Duodenal mucosa (tissue), 2 donors: ENCODE measurements around the gene WDR86.

Source experiments
- H3K27ac ChIP-seq: one replicate; pipeline ENCODE4 v1.7.0; 2013; ENCODE audit warnings: low read depth, low read length
- H3K27me3 ChIP-seq, 2 donors: one replicate each; pipeline ENCODE4 v1.7.0; 2013; ENCODE audit warnings: low read length in 2 of 2, control low read depth in 1 of 2; ENCODE audit not compliant: insufficient read depth in 2 of 2, control insufficient read depth in 1 of 2
- H3K36me3 ChIP-seq, 2 donors: one replicate each; pipeline ENCODE4 v1.7.0; 2013; ENCODE audit warnings: low read length in 2 of 2, control low read depth in 1 of 2; ENCODE audit not compliant: insufficient read depth in 2 of 2, control insufficient read depth in 1 of 2
- H3K4me1 ChIP-seq, 2 donors: one replicate each; pipeline ENCODE4 v1.7.0; 2013; ENCODE audit warnings: low read length in 2 of 2, control low read depth in 1 of 2; ENCODE audit not compliant: insufficient read depth in 2 of 2, control insufficient read depth in 1 of 2
- H3K4me3 ChIP-seq, 2 donors: one replicate each; pipeline ENCODE4 v1.7.0; 2013; ENCODE audit warnings: low read length in 2 of 2, low read depth in 1 of 2
- H3K9ac ChIP-seq, 2 donors: one replicate each; pipeline ENCODE4 v1.7.0; 2013; ENCODE audit warnings: low read length in 2 of 2, low read depth in 1 of 2
- H3K9me3 ChIP-seq, 2 donors: one replicate each; pipeline ENCODE4 v1.7.0; 2013; ENCODE audit warnings: low read length in 2 of 2, control low read depth in 1 of 2; ENCODE audit not compliant: control insufficient read depth in 1 of 2

Gene WDR86

DNA sequence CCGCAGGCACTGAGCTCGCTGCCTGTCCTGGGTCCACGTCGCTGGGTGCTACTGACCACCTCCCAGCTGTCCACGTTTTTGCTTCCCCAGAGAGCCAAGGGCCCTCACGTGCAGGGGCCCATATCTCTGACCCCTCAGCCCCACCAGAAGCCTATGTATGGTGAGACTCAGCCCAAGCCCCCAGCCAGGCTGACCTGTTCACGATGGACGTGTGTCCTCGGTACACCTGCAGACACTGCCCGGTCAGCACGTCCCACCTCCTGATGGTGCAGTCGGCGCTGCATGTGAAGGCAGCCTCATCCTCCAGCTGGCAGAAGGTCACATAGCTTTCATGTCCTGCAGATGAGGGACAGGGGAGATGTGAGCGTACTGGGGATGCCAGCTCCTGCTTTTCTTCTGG is 9.9 kb downstream of the WDR86 start:
- no peak overlapping the region for H3K4me3 ChIP-seq
- no peaks in the 10 kb centered on the region for H3K36me3 ChIP-seq
- H3K9ac ChIP-seq: no peak overlapping the region
- H3K4me1 ChIP-seq: no peaks in the 10 kb centered on the region
- H3K27ac ChIP-seq: no peak overlapping the region
- H3K27me3 ChIP-seq: peaks cover 0 to 7% of the 10 kb centered on the region in 2 donors
- H3K9me3 ChIP-seq: no peaks in the 10 kb centered on the region

DNA sequence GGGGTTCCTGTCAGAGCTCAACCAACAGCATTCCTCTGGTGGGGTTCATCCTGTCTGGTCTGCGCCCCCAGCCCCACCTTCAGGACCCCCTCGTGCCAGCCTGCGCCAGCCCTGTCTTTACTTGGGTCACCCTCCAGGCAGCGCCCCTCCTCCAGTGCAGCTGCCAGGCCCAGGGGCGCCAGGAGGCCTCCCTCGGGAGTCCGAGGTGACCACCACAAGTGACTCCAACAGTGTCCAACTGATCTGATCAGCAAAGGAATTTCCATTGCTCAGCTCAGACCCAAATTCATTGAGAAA is 10.6 kb downstream of the WDR86 start:
- Histone ChIP-seq H3K4me1 (no peaks in the 10 kb centered on the region), H3K27ac (no peak overlapping the region), H3K36me3 (no peaks in the 10 kb centered on the region), H3K9me3 (no peaks in the 10 kb centered on the region), H3K27me3 (peaks cover 0 to 7% of the 10 kb centered on the region in 2 donors), H3K4me3 (no peak overlapping the region), H3K9ac (no peak overlapping the region)

DNA sequence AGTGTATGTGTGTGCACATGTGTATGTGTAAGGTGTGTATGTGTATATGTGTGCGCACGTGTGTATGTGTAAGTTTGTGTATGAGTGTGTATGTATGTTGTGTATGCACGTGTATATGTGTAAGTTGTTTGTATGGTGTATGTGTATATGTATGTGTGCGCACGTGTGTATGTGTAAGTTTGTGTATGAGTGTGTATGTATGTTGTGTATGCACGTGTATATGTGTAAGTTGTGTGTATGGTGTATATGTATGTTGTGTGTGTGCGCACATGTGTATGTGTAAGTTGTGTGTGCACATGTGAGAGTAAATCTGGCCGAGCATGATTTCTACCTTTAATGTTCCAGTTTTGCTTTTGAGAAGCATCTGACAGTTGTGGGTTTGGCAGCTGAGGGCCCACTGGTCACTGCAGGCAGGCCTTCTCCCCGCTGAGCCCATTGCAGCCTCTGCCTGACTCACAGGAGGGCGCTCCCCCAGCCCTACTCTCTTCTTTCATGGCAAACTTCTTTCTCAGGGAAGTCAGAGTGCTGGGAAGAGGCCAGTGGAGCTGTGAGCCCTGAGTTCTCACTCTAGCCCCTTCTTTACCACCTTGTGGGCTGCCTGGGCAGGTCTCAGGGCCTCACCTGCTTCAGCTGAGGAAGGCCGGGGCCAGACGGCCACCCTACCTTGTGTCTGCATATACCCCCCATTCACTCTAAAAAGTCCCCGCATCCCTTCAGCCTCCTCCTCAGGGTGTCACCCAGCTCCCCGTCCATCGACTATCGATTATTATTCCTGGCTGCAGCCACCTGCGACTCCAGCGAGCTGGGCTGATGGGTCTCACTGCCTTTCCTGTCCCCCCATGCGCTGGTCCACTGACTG is 11.2 kb downstream of the WDR86 start:
- H3K9me3 ChIP-seq: no peaks in the 10 kb centered on the region
- H3K9ac ChIP-seq: no peak overlapping the region
- H3K4me1 ChIP-seq: no peaks in the 10 kb centered on the region
- H3K27ac ChIP-seq: no peak overlapping the region
- no peaks in the 10 kb centered on the region for H3K36me3 ChIP-seq
- peaks cover 0 to 7% of the 10 kb centered on the region in 2 donors for H3K27me3 ChIP-seq
- H3K4me3 ChIP-seq: no peak overlapping the region

DNA sequence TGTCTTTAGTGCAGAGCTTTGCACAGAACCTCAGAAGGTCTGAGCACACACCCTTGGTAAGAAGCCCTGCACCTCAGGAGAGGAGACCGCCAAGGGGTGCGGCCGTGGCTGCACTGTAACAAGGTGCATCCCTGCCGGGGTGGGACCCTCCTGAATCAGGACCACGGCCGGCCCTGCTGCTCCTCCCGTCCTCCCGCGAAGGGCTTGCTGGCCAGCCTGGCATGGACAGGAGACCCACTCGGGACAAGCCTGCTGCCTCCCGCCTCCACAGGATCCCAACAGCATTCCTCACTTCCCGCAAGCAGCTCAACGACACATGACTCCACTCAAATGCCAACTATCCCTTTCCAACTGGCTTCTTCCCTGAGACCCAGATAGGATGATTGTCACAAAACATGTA is 12.8 kb downstream of the WDR86 start:
- Histone ChIP-seq H3K27ac (no peak overlapping the region), H3K4me1 (no peaks in the 10 kb centered on the region), H3K9ac (no peak overlapping the region), H3K9me3 (no peaks in the 10 kb centered on the region), H3K36me3 (no peaks in the 10 kb centered on the region), H3K27me3 (peaks cover 8% of the 10 kb centered on the region in 2 donors), H3K4me3 (no peak overlapping the region)

DNA sequence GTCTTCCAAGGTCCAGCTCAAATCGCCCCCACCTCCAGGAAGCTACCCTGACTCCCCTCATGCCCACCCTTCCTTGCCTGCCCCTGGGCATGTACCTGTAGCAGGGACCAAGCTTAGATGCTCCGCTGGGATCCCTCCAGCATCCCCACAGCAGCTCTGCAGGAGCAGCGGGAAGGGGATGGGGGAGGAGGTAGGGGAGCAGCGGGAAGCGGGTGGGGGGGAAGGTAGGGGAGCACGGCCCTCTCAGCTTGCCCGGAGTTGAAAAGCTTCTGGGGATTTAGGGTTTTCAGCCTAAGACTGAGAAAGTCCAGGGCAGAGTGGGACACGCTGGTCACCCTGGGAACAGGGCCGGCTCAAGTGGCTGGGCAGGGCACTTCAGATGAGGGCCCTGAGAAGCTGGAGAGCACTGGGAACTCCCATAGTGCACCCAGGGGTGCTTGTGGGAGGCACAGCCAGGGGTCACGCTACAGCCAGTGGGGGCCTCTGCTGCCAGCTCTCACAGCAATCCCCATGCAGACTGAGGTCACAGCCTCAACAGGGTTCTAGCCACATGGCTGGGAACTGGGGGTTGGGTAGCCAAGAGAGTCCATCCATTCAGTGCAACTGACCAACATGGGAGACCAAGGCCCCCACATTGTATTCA is 13.4 kb downstream of the WDR86 start:
- Histone ChIP-seq H3K9ac (no peak overlapping the region), H3K9me3 (no peaks in the 10 kb centered on the region), H3K27me3 (peaks cover 8% of the 10 kb centered on the region in 2 donors), H3K4me1 (no peaks in the 10 kb centered on the region), H3K27ac (no peak overlapping the region), H3K4me3 (no peak overlapping the region), H3K36me3 (no peaks in the 10 kb centered on the region)

DNA sequence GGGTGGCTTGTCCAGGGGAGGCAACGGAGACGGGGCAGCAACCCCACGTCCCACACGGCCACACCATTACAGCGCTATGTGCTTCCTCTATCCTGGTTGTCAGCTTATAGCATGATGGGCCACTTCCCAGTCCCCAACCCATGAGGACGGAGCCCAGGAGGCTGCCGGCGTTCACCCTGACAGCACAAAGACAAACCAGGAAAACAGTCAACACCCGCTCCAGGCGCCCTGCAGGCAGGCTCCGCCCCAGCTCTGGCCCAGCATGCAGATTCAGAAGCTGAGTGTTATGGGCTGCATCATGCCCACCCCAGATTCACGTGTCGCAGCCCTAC is 14.8 kb downstream of the WDR86 start:
- Histone ChIP-seq H3K4me3 (no peak overlapping the region), H3K9ac (no peak overlapping the region), H3K4me1 (no peaks in the 10 kb centered on the region), H3K27me3 (peaks cover 8% of the 10 kb centered on the region in 2 donors), H3K36me3 (no peaks in the 10 kb centered on the region), H3K27ac (no peak overlapping the region), H3K9me3 (no peaks in the 10 kb centered on the region)

DNA sequence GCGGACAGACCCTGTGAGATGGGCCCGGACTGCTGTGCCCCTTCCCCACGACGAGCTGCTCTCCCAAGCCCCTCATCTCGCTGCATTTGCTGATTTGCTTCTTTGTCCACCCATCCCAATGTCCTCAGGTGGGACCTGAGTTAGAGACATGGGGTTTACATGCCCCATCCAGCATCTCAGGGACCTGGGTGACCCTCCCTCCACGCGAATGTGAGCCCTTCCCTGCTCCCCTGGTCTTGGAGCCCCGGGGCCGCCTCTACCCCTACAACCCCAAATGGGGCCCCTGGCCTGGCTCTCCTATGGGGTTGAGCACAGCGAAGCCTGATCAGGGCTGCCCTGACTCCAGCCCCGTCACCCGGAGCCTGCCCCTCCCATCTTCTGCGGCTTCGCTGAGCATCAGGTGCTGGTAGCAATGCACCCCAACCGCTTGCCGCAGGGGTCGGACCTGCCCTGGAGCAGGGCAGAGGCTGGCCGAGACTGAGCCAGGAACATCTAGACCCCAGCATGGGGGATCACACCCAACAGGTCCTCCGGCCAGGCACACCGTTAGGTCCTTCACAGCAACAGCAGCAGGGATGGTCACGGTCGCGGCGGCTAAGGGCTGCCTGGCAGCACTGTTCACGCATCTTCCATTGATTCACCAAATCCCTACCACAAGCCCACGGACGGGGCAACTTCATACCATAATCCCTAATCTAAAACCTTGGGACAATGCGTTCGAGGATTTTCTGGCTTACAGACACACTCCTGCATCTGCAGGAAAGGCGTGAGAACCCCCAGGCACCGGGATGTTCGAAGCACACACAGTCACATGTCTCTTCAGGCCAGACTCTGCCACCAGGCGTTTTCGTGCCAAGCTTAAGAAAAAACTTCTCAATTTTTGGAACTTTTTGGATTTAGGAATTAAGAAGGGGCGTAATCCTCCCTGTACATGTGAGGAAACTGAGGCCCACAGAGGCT is 15.5 kb downstream of the WDR86 start:
- H3K27me3 ChIP-seq: peaks cover 6 to 8% of the 10 kb centered on the region in 2 donors
- H3K27ac ChIP-seq: no peak overlapping the region
- no peaks in the 10 kb centered on the region for H3K9me3 ChIP-seq
- H3K4me1 ChIP-seq: no peaks in the 10 kb centered on the region
- no peaks in the 10 kb centered on the region for H3K36me3 ChIP-seq
- no peak overlapping the region for H3K4me3 ChIP-seq
- no peak overlapping the region for H3K9ac ChIP-seq

DNA sequence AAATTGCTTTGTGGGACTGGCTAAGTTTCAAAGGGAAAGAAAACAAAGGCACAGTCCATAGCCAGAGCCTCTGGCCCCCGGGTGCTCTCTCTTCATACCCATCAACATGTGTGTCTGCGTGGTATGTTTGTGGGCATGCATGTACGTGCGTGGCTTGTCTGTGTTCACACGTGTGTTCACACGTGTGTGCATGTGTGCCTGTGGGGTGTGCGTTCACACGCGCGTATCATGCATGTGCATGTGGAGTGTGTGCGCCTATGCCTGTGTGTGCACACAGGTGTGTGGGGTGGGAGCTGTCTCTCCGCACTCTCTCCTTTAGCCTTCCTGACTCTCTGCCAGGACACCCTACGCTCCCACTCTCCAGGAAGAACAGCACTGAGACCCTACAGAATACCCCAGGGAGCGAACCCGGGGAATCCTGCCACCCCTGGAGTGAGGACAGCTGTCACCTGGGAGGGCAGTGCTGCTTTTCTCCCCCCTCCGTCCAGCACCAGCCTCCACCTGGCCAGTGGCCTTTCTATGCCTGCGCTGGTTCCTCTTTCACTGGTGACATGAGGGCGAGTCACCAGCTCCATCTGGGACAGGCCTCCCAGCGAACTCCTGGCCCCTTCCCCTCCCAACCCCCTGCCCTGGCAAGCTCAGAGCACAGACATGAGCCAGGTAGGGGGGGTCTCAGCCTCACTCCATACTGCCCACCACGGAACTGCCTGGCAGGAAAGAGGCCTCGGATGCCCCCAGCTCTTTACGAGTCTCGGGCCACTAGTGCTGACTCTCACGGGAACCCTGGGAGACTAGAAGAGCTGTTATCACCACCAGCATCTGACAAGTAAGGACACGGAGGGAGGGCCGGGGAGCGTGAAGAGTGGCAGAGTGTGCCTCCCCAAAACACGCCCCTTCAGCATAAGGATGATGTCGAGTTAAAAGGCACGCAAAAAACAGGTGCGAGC is 16.5 kb downstream of the WDR86 start:
- no peak overlapping the region for H3K4me3 ChIP-seq
- H3K36me3 ChIP-seq: no peaks in the 10 kb centered on the region
- no peaks in the 10 kb centered on the region for H3K9me3 ChIP-seq
- no peak overlapping the region for H3K9ac ChIP-seq
- peaks cover 6 to 8% of the 10 kb centered on the region in 2 donors for H3K27me3 ChIP-seq
- no peak overlapping the region for H3K27ac ChIP-seq
- H3K4me1 ChIP-seq: no peaks in the 10 kb centered on the region

DNA sequence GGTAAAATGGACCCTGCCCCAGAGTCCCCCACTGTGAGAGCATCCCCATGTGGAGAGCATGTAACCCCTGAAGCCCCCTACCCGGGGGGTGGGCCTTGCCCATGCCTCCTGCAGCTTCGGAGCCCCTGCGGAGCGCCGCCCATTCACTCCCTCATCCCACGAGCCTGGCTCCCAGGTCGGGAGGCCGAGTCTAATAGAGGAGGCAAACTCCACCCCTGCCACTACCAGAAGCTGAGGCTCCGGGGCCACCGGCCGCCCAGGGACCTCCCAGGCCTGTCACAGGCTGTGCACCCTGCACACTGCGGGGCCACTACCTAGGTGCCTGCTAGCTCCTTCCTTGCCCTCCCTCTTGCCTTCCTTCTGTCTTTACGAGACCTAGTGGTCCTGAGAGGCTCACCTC is 17.4 kb downstream of the WDR86 start:
- peaks cover 6 to 8% of the 10 kb centered on the region in 2 donors for H3K27me3 ChIP-seq
- H3K4me3 ChIP-seq: no peak overlapping the region
- H3K9ac ChIP-seq: no peak overlapping the region
- H3K27ac ChIP-seq: no peak overlapping the region
- no peaks in the 10 kb centered on the region for H3K4me1 ChIP-seq
- no peaks in the 10 kb centered on the region for H3K9me3 ChIP-seq
- H3K36me3 ChIP-seq: no peaks in the 10 kb centered on the region
